GM12872 (cell line): ENCODE data around the gene MYORG.

Experiments
- CTCF ChIP-seq: IDR thresholded peaks from 3 replicates; pipeline ENCODE4 v1.5.1; 2011; ENCODE audit warnings: low read depth, mild to moderate bottlenecking, low read length, moderate library complexity; ENCODE audit not compliant: insufficient read depth

Gene MYORG

GRCh38 chr9:34396276-34397214, 19.8 kb upstream of the MYORG start:
- TF ChIP-seq CTCF: no peak

- TF ChIP-seq CTCF: no peak
These were observed 15.8 kb upstream of the MYORG start for GRCh38 chr9:34392511-34392910.

GRCh38 chr9:34387239-34387638, 10.5 kb upstream of the MYORG start:
- no peak for TF ChIP-seq CTCF

GRCh38 chr9:34386656-34387055, 10.0 kb upstream of the MYORG start:
- no peak for TF ChIP-seq CTCF

- TF ChIP-seq CTCF: no peak
These were observed 9.0 kb upstream of the MYORG start for GRCh38 chr9:34385561-34386230.

GRCh38 chr9:34384368-34385165, 7.9 kb upstream of the MYORG start:
- TF ChIP-seq CTCF: no peak

GRCh38 chr9:34383904-34384303, 7.2 kb upstream of the MYORG start:
- TF ChIP-seq CTCF: no peak
